Smooth muscle cell of the brain vasculature (primary cell): ENCODE results near the gene HCRTR2.

ENCODE experiments used
- DNase-seq: peaks from one replicate; pipeline ENCODE4 v3.0.0-alpha.2; 2012; ENCODE audit warnings: low read depth, low spot score

Gene HCRTR2

GRCh38 chr6:55327169-55327568 lies 152.9 kb downstream of the HCRTR2 start, which contains the start of gene GFRAL:
GFRAL (plus strand) TSS chr6:55327469; CDS start chr6:55327555, 86 bp downstream.
- DNase-seq = no peak
